Stomach (tissue), 9 donors: ENCODE data around the gene DHCR7. TPM values are rescaled to one million over a fixed set of nuclear protein-coding genes. Genes with fewer than 3 reads are reported as not detected.

Experiments
- DNase-seq, 2 donors: peaks; one replicate each; pipeline versions ENCODE4 v3.0.0 to v3.0.0-alpha.2; 2013 to 2019
- H3K27ac ChIP-seq, 5 donors: fragments of 200-600 bp in 4 of 5; sonication (generic) in 4 of 5; one replicate each; pipeline ENCODE4 v1.5.1; 2013 to 2019; ENCODE audit warnings: mild to moderate bottlenecking in 1 of 5, moderate library complexity in 1 of 5
- H3K27me3 ChIP-seq, 3 donors: fragments of 200-600 bp; sonication (generic); one replicate each; pipeline ENCODE4 v1.5.1; 2017 to 2019; ENCODE audit warnings: mixed run types in 1 of 3
- H3K36me3 ChIP-seq, 4 donors: fragments of 200-600 bp; sonication (generic); 1 replicate in 3 of 4; 2 replicates in 1 of 4; pipeline ENCODE4 v1.5.1; 2016 to 2019
- H3K4me1 ChIP-seq, 4 donors: fragments of 200-600 bp; sonication (generic); one replicate each; pipeline ENCODE4 v1.5.1; 2016 to 2019
- H3K4me3 ChIP-seq, 4 donors: fragments of 200-600 bp; sonication (generic) in 3 of 4; one replicate each; pipeline ENCODE4 v1.5.1; 2016 to 2019; ENCODE audit warnings: mild to moderate bottlenecking in 1 of 4
- H3K9me3 ChIP-seq, 4 donors: fragments of 200-600 bp; sonication (generic); one replicate each; pipeline ENCODE4 v1.5.1; 2016 to 2019
- CTCF ChIP-seq, 7 experiments: fragments of 450-650 bp in 4 of 7; fragments of 200-600 bp in 3 of 7; sonication (generic) in 3 of 7; IDR thresholded peaks; one replicate each; pipeline ENCODE4 v1.5.1; 2016 to 2019; ENCODE audit warnings: antibody characterized with exemption in 7 of 7, control low read depth in 2 of 7, mild to moderate bottlenecking in 1 of 7
- EP300 ChIP-seq: sonication (generic); formaldehyde crosslinking; IDR thresholded peaks from one replicate; pipeline ENCODE4 v1.6.1; 2017; ENCODE audit warnings: antibody characterized with exemption
- POLR2A ChIP-seq, 4 donors: fragments of 450-650 bp; IDR thresholded peaks; one replicate each; pipeline ENCODE4 v1.6.1; 2016; ENCODE audit warnings: antibody characterized with exemption in 4 of 4, control low read depth in 2 of 4, mild to moderate bottlenecking in 1 of 4, moderate library complexity in 1 of 4
- POLR2AphosphoS5 ChIP-seq, 3 donors: sonication (generic); formaldehyde crosslinking; IDR thresholded peaks; one replicate each; pipeline ENCODE4 v1.6.1; 2016; ENCODE audit warnings: antibody characterized with exemption in 3 of 3
- WGBS, 5 donors: extraction: QIAGEN DNeasy Blood & Tissue Kit in 3 of 5; methylation state at CpG; one replicate each; pipeline versions ENCODE4 v1.1.5 to v1.1.7; 2013 to 2018; 5-methylcytosine and 5-hydroxymethylcytosine counted together
- intact Hi-C: fragments of 100-400 bp; cut with DNase I; formaldehyde crosslinking; loops from one replicate; pipeline ENCODE4 v1.15.1; 2023; ENCODE audit warnings: low total_unique reads
- polyA plus RNA-seq, 3 donors: library from polyadenylated mRNA; stranded (reverse); fragments of 200-250 nt; gene quantifications; one replicate each; pipeline ENCODE4 v1.2.3, GENCODE V29; 2013
- total RNA-seq, 5 donors: library from RNA; depleted of rRNA; stranded (reverse); fragments of >200 nt; gene quantifications; one replicate each; pipeline versions ENCODE4 v1.1.0 to v1.2.3, GENCODE V29; 2014 to 2016
- donor health status: healthy with polysubstance abuse.
- donor health status: Bipolar disorder and iron deficiency.
- donor health status: healthy.

The DHCR7 gene
- total and polyA plus RNA-seq, 8 donors, result 3.5 to 58.8 (median 15.1) TPM

GRCh38 chr11:71396548-71397123 is 51.6 kb downstream of the DHCR7 start:
- no peak overlapping the region for H3K27ac ChIP-seq
- H3K27me3 ChIP-seq, result peaks cover 0 to 42% (median 9%) of the 10 kb centered on the region in 3 donors
- intact Hi-C loops, result no loop called here
- no peaks in the 10 kb centered on the region for H3K9me3 ChIP-seq
- H3K4me1 ChIP-seq, result peaks cover 0 to 4% (median 0%) of the 10 kb centered on the region in 4 donors
- TF ChIP-seq POLR2A (IDR thresholded peaks at IDR 0.05), result no peak
- TF ChIP-seq POLR2AphosphoS5 (IDR thresholded peaks at IDR 0.05), result no peak
- no peak for TF ChIP-seq CTCF (IDR thresholded peaks at IDR 0.05)
- TF ChIP-seq EP300, result no peak
- DNase-seq, result no peak
- H3K36me3 ChIP-seq, result no peaks in the 10 kb centered on the region
- no peak overlapping the region for H3K4me3 ChIP-seq
- WGBS, 5 donors, result 82 to 89% (median 85%) methylated on average over 14 to 16 of the region's 16 CpGs

GRCh38 chr11:71395774-71396173 is 52.4 kb downstream of the DHCR7 start:
- no peaks in the 10 kb centered on the region for H3K9me3 ChIP-seq
- no peak overlapping the region for H3K27ac ChIP-seq
- no peaks in the 10 kb centered on the region for H3K36me3 ChIP-seq
- H3K27me3 ChIP-seq, result peaks cover 0 to 48% (median 9%) of the 10 kb centered on the region in 3 donors
- no peak for DNase-seq
- TF ChIP-seq POLR2A (IDR thresholded peaks at IDR 0.05) (no peak), CTCF (IDR thresholded peaks at IDR 0.05) (no peak), EP300 (no peak), POLR2AphosphoS5 (IDR thresholded peaks at IDR 0.05) (no peak)
- H3K4me1 ChIP-seq, result peaks cover 0 to 5% (median 0%) of the 10 kb centered on the region in 4 donors
- no peak overlapping the region for H3K4me3 ChIP-seq
- 85 to 88% (median 86%) methylated on average over 6 to 7 of the region's 7 CpGs for WGBS, 5 donors
- intact Hi-C loops, result no loop called here

GRCh38 chr11:71395263-71395560 is 53.0 kb downstream of the DHCR7 start:
- Histone ChIP-seq H3K27ac (no peak overlapping the region), H3K36me3 (no peaks in the 10 kb centered on the region), H3K4me1 (peaks cover 0 to 5% (median 0%) of the 10 kb centered on the region in 4 donors), H3K9me3 (no peaks in the 10 kb centered on the region), H3K27me3 (peaks cover 0 to 48% (median 9%) of the 10 kb centered on the region in 3 donors), H3K4me3 (no peak overlapping the region)
- TF ChIP-seq CTCF (IDR thresholded peaks at IDR 0.05) (no peak), POLR2A (IDR thresholded peaks at IDR 0.05) (no peak), EP300 (no peak), POLR2AphosphoS5 (IDR thresholded peaks at IDR 0.05) (no peak)
- DNase-seq, result no peak
- intact Hi-C loops, result no loop called here
- WGBS, 5 donors, result 52 to 63% (median 54%) methylated on average over 7 of the region's 7 CpGs

GRCh38 chr11:71393283-71393682 is 54.9 kb downstream of the DHCR7 start:
- WGBS, 5 donors, result 81 to 90% (median 84%) methylated on average over 2 of the region's 2 CpGs
- H3K27ac ChIP-seq, result no peak overlapping the region
- no peaks in the 10 kb centered on the region for H3K36me3 ChIP-seq
- TF ChIP-seq CTCF (IDR thresholded peaks at IDR 0.05), result no peak
- TF ChIP-seq POLR2A (IDR thresholded peaks at IDR 0.05), result no peak
- TF ChIP-seq POLR2AphosphoS5 (IDR thresholded peaks at IDR 0.05), result no peak
- no peak for TF ChIP-seq EP300
- no peak overlapping the region for H3K4me3 ChIP-seq
- no peaks in the 10 kb centered on the region for H3K9me3 ChIP-seq
- no peak for DNase-seq
- peaks cover 0 to 5% (median 0%) of the 10 kb centered on the region in 4 donors for H3K4me1 ChIP-seq
- peaks cover 0 to 60% (median 18%) of the 10 kb centered on the region in 3 donors for H3K27me3 ChIP-seq
- intact Hi-C loops, result no loop called here
